HepG2 (cell line): Measurements from ENCODE around the gene FCHSD1.

Experiments used
- CTCF ChIP-seq: sonication (generic); formaldehyde crosslinking; IDR thresholded peaks from 2 replicates; pipeline ENCODE4 v1.5.0; 2020; ENCODE audit warnings: mild to moderate bottlenecking, missing genetic modification reagents, moderate library complexity
- KLF9 ChIP-seq: IDR thresholded peaks from 2 replicates; pipeline ENCODE4 v1.6.1; 2016; ENCODE audit warnings: low read depth
- PITX1 ChIP-seq: sonication (generic); formaldehyde crosslinking; IDR thresholded peaks from 2 replicates; pipeline ENCODE4 v1.5.1; 2020; ENCODE audit warnings: mild to moderate bottlenecking, missing genetic modification reagents
- POLR2A ChIP-seq, 2 experiments: IDR thresholded peaks; 2 replicates each; pipeline ENCODE4 v1.6.1; 2011; ENCODE audit warnings: low read depth in 2 of 2, low read length in 2 of 2, mild to moderate bottlenecking in 1 of 2, moderate library complexity in 1 of 2; ENCODE audit not compliant: insufficient read depth in 1 of 2
- TF ChIP-seq, protein P1 (sequence below): sonication (generic); formaldehyde crosslinking; IDR thresholded peaks from 2 replicates; pipeline ENCODE4 v1.5.0; 2020; ENCODE audit warnings: mild to moderate bottlenecking, missing genetic modification reagents, borderline replicate concordance

DNA sequence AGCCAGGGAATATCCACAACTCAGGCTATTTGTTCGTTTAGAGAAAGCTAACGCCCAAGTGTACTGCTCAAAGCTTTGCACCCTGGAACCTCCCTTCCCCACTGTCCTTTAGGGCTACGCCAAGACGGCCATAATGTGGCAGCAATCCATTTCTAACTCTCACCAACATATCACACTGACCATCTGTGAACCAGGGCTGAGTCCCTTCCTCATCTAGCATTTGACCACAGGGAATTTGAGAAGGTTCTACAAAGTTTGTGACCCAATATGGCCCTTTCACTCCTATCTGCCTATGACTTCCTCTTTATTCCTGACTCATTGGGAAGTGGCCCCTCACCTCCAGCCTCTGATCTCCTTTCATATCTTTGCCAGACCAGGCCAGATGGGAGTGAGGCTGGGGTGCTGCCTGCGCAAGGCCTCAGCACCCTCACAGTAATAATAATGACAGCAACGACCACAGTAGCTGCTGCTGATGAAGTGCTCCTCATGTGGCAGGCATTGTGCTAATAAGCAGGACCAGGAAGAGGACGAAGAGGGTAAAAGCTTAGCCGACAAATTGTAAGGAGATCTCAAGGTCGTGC, 40.2 kb upstream of the FCHSD1 start:
- TF ChIP-seq KLF9 (CRISPR knock-in tag): no peak
- no peak for TF ChIP-seq PITX1 (CRISPR knock-in tag)
- no peak for TF ChIP-seq POLR2A (IDR thresholded peaks at IDR 0.05; ENCODE audit: insufficient read depth in 1 of 2, low read depth in 2 of 2, low read length in 2 of 2)
- no peak for TF ChIP-seq CTCF (CRISPR knock-in tag)
- TF ChIP-seq, protein P1, sequence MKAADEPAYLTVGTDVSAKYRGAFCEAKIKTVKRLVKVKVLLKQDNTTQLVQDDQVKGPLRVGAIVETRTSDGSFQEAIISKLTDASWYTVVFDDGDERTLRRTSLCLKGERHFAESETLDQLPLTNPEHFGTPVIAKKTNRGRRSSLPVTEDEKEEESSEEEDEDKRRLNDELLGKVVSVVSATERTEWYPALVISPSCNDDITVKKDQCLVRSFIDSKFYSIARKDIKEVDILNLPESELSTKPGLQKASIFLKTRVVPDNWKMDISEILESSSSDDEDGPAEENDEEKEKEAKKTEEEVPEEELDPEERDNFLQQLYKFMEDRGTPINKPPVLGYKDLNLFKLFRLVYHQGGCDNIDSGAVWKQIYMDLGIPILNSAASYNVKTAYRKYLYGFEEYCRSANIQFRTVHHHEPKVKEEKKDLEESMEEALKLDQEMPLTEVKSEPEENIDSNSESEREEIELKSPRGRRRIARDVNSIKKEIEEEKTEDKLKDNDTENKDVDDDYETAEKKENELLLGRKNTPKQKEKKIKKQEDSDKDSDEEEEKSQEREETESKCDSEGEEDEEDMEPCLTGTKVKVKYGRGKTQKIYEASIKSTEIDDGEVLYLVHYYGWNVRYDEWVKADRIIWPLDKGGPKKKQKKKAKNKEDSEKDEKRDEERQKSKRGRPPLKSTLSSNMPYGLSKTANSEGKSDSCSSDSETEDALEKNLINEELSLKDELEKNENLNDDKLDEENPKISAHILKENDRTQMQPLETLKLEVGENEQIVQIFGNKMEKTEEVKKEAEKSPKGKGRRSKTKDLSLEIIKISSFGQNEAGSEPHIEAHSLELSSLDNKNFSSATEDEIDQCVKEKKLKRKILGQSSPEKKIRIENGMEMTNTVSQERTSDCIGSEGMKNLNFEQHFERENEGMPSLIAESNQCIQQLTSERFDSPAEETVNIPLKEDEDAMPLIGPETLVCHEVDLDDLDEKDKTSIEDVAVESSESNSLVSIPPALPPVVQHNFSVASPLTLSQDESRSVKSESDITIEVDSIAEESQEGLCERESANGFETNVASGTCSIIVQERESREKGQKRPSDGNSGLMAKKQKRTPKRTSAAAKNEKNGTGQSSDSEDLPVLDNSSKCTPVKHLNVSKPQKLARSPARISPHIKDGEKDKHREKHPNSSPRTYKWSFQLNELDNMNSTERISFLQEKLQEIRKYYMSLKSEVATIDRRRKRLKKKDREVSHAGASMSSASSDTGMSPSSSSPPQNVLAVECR: no peak
